Nephron progenitor cell (in vitro differentiated cells): ENCODE data around the gene ZNF394.
A peak's percentile ranks its signal among the peaks of the same experiment; 100 is the strongest.
"Not testable (repeated sequence)": the region's sequence is repeated elsewhere in the genome, so short reads cannot be mapped to it uniquely, and the experiment has no call there.

Experiments used
- DNase-seq: peaks from one replicate; pipeline ENCODE4 v3.0.0; 2021
- H3K27ac Mint-ChIP-seq: 2 replicates; pipeline ENCODE4 v1.8.0; 2021; ENCODE audit warnings: mild to moderate bottlenecking, moderate library complexity, mixed read lengths
- H3K27me3 Mint-ChIP-seq: 2 replicates; pipeline ENCODE4 v1.8.0; 2021; ENCODE audit warnings: mild to moderate bottlenecking, low read depth, mixed read lengths; ENCODE audit not compliant: poor library complexity
- H3K36me3 Mint-ChIP-seq: 2 replicates; pipeline ENCODE4 v1.8.0; 2021; ENCODE audit warnings: low read depth, mixed read lengths
- H3K4me1 Mint-ChIP-seq: 2 replicates; pipeline ENCODE4 v1.8.0; 2021; ENCODE audit warnings: mixed read lengths
- H3K4me3 Mint-ChIP-seq: 2 replicates; pipeline ENCODE4 v1.8.0; 2021; ENCODE audit warnings: mild to moderate bottlenecking, moderate library complexity, mixed read lengths
- H3K9me3 Mint-ChIP-seq: 2 replicates; pipeline ENCODE4 v1.8.0; 2021; ENCODE audit warnings: mild to moderate bottlenecking, moderate library complexity, mixed read lengths
- TF ChIP-seq, protein P1 (sequence below): fragments of 200-600 bp; sonication (generic); IDR thresholded peaks from 2 replicates; pipeline ENCODE4 v1.5.0; 2021; ENCODE audit warnings: antibody characterized with exemption

ZNF394 gene

DNA sequence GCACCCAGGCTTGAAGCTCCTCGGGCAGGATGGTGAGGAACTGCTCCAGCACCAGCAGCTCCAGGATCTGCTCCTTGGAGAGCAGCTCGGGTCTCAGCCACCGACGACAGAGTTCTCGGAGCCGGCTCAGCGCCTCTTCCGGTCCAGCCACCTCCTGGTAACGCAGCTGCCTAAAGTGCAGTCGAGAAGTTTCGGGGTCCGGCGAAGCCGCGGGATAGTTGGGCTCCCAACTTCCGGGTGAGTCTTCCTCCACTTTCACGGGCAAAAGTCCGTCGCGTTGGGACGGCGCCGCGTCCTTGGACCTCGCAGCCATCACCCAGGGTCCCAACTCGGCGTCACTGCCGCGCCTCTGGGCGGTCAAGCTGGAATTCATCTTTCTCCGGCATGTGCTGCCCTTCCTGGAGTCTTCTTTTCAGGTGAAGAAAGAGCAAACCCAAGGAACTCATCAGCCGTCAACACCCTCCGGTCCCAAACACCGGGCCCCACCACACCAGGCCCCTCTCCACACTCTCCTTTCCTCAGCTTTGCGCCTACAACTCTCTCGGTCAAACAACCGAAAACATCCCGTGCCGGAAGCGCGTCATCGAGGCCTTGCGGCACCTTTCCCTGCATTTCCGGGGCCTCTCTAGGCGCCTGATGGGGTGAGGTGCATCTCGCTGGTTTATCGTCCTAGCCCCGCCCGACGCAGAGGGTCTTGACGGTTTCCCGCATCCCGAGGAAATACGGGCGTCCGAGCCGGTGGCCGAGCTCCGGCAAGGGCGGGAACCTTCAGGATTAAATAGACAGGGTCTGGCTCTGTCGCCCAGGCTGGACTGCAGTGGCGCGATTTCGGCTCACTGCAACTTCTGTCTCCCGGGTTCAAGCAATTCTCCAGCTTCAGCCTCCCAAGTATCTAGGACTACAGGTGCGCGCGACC lies at the start of gene ZNF394:
ZNF394 (minus strand) TSS at position 561 of the 916 bp plus-strand sequence; CDS start at position 373, 188 bp downstream.
- peaks cover 28% of the 10 kb centered on the region for H3K9me3 Mint-ChIP-seq
- peaks cover 46% of the 10 kb centered on the region for H3K36me3 Mint-ChIP-seq
- H3K4me1 Mint-ChIP-seq = peaks cover 28% of the 10 kb centered on the region
- peak; percentile 91 for DNase-seq
- peak within 1 kb of the TSS; percentile 98 for H3K4me3 Mint-ChIP-seq
- TF ChIP-seq, protein P1, sequence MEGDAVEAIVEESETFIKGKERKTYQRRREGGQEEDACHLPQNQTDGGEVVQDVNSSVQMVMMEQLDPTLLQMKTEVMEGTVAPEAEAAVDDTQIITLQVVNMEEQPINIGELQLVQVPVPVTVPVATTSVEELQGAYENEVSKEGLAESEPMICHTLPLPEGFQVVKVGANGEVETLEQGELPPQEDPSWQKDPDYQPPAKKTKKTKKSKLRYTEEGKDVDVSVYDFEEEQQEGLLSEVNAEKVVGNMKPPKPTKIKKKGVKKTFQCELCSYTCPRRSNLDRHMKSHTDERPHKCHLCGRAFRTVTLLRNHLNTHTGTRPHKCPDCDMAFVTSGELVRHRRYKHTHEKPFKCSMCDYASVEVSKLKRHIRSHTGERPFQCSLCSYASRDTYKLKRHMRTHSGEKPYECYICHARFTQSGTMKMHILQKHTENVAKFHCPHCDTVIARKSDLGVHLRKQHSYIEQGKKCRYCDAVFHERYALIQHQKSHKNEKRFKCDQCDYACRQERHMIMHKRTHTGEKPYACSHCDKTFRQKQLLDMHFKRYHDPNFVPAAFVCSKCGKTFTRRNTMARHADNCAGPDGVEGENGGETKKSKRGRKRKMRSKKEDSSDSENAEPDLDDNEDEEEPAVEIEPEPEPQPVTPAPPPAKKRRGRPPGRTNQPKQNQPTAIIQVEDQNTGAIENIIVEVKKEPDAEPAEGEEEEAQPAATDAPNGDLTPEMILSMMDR = no peak
- H3K27ac Mint-ChIP-seq = peak within 1 kb of the TSS; percentile 100
- no peaks in the 10 kb centered on the region for H3K27me3 Mint-ChIP-seq

DNA sequence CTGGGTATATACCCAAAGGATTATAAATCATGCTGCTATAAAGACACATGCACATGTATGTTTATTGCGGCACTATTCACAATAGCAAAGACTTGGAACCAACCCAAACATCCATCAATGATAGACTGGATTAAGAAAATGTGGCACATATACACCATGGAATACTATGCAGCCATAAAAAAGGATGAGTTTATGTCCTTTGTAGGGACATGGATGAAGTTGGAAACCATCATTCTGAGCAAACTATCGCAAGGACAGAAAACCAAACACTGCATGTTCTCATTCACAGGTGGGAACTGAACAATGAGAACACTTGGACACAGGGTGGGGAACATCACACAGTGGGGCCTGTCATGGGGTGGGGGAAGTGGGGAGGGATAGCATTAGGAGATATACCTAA lies 49.5 kb upstream of the ZNF394 start:
- H3K27ac Mint-ChIP-seq, H3K27me3 Mint-ChIP-seq, DNase-seq: not testable (repeated sequence)
- Mint-ChIP-seq H3K4me3 (peak overlapping the region; percentile 20), H3K4me1 (peaks cover 14% of the 10 kb centered on the region), H3K9me3 (peaks cover 71% of the 10 kb centered on the region), H3K36me3 (peaks cover 75% of the 10 kb centered on the region)

DNA sequence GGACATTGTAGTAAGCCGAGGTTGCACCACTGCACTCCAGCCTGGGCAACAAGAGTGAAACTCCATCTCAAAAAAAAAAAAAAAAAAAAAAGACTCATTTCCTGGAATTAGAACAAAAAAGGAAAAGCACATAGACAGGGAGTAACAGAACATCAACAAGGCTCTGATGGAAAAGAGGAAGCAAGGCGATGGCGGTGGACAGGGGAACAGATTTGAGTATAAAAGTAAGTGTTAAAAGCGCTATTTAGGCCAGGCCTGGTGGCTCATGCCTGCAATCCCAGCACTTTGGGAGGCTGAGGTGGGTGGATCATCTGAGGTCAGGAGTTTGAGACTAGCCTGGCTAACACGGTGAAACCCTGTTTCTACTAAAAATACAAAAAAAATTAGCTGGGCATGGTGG lies 45.2 kb upstream of the ZNF394 start:
- Mint-ChIP-seq H3K9me3 (peaks cover 97% of the 10 kb centered on the region), H3K36me3 (peaks cover 91% of the 10 kb centered on the region)
- not testable (repeated sequence) for H3K27me3 Mint-ChIP-seq, H3K4me1 Mint-ChIP-seq, H3K27ac Mint-ChIP-seq, DNase-seq, H3K4me3 Mint-ChIP-seq

DNA sequence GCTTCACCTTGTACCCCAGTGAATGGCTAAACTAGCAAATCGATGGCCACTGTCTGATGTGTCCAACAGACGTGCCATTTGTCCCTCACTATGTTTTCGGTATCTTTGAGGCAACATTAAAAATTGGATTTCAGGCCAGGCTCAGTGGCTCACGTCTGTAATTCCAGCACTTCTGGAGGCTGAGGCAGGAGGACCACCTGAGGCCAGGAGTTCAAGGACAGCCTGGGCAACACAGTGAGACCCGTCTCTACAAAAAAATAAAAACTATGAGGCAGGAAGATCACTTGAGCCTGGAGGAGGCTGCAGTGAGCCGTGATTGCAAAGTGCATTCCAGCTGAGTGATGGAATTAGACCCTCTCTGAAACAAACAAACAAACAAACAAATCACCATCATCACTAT lies 43.8 kb upstream of the ZNF394 start:
- no peak for DNase-seq
- H3K4me3 Mint-ChIP-seq = no peak overlapping the region
- TF ChIP-seq, protein P1 = no peak
- no peaks in the 10 kb centered on the region for H3K4me1 Mint-ChIP-seq
- peaks cover 97% of the 10 kb centered on the region for H3K9me3 Mint-ChIP-seq
- H3K27ac Mint-ChIP-seq = no peak overlapping the region
- peaks cover 10% of the 10 kb centered on the region for H3K27me3 Mint-ChIP-seq
- peaks cover 80% of the 10 kb centered on the region for H3K36me3 Mint-ChIP-seq

DNA sequence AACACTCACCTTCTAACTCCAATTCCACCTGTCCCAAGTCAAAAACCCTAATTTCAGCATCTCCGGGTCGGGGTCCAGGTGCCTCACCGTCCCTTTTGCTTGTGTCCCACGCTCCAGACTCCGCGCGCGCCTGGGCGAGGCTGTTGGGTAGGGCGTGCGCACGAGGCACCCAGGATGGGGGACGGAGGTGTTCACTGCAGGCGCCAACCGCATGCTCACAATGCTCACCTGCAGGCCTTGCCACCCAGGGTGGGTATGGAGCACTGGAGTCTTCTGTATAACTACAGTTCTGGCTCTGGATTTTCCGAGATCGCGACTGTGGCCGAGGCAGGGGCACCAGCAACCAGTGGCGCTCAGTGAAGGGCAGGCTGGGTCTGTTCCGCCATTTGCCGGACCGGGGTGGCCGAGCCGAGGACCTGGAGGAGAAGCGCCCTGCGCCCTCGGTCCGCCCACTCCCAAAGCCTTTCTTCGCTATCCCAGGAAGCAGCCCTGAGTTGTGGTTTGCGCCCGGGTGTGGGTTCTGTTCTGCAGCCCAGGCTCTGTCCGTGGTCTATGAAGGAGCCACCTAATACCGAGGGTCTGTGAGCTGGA lies 43.1 kb upstream of the ZNF394 start:
- H3K27ac Mint-ChIP-seq = no peak overlapping the region
- no peaks in the 10 kb centered on the region for H3K4me1 Mint-ChIP-seq
- H3K27me3 Mint-ChIP-seq = peaks cover 10% of the 10 kb centered on the region
- no peak for DNase-seq
- H3K36me3 Mint-ChIP-seq = peaks cover 79% of the 10 kb centered on the region
- H3K9me3 Mint-ChIP-seq = peaks cover 97% of the 10 kb centered on the region
- H3K4me3 Mint-ChIP-seq = no peak overlapping the region
- TF ChIP-seq, protein P1 = no peak

DNA sequence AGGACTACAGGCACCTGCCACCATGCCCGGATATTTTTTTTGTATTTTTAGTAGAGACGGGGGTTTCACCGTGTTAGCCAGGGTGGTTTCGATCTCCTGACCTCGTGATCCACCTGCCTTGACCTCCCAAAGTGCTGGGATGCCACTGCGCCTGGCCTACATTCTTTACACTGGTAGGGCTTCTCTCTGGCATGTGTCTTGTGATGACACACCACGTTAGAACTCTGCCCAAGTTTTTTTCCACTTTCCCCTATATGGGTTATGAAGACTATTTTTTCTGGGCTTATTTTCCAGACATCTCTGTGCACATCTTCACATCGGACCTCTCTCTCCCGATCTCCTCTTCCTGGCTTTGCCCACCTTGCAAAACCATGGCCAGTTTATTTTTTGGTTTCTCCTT lies 41.1 kb upstream of the ZNF394 start:
- Mint-ChIP-seq H3K4me3 (no peak overlapping the region), H3K4me1 (no peaks in the 10 kb centered on the region), H3K9me3 (peaks cover 97% of the 10 kb centered on the region), H3K36me3 (peaks cover 68% of the 10 kb centered on the region), H3K27me3 (peaks cover 10% of the 10 kb centered on the region), H3K27ac (no peak overlapping the region)
- no peak for DNase-seq
- TF ChIP-seq, protein P1 = no peak
